SU-DHL-6 (cell line): Measurements from ENCODE around the gene COG5.

Source experiments
- H2AFZ ChIP-seq: fragments of 200-600 bp; sonication (generic); 2 replicates; pipeline ENCODE4 v1.6.1; 2014; ENCODE audit warnings: low read depth, mild to moderate bottlenecking, moderate library complexity, mixed read lengths, antibody characterized with exemption, low read length; ENCODE audit not compliant: severe bottlenecking
- H3F3A ChIP-seq: fragments of 200-600 bp; shearing (Covaris generic); 2 replicates; pipeline ENCODE4 v1.6.0; 2016; ENCODE audit warnings: antibody characterized with exemption, mild to moderate bottlenecking; ENCODE audit not compliant: insufficient read depth
- H3K27ac ChIP-seq: fragments of 200-600 bp; sonication (generic); 2 replicates; pipeline ENCODE4 v1.5.1; 2016; ENCODE audit warnings: low read depth, mild to moderate bottlenecking, low read length, moderate library complexity, mixed read lengths
- H3K27me3 ChIP-seq: fragments of 200-600 bp; sonication (generic), shearing (Covaris generic); 2 replicates; pipeline ENCODE4 v1.6.0; 2014; ENCODE audit warnings: mild to moderate bottlenecking, low read length
- H3K36me3 ChIP-seq: fragments of 200-600 bp; sonication (generic); 2 replicates; pipeline ENCODE4 v1.6.1; 2014; ENCODE audit warnings: mild to moderate bottlenecking, low read length, mixed read lengths
- H3K4me2 ChIP-seq: fragments of 300-600, 200-600 bp; shearing (Covaris generic), sonication (generic); 2 replicates; pipeline ENCODE4 v1.6.0; 2014; ENCODE audit warnings: low read length, low read depth, mild to moderate bottlenecking; ENCODE audit not compliant: poor library complexity, severe bottlenecking
- H3K4me3 ChIP-seq: fragments of 200-600 bp; sonication (generic); 2 replicates; pipeline ENCODE4 v1.5.1; 2014; ENCODE audit warnings: antibody characterized with exemption, low read length, mild to moderate bottlenecking, mixed read lengths; ENCODE audit not compliant: insufficient read depth, poor library complexity, severe bottlenecking
- H3K79me2 ChIP-seq: fragments of 200-600 bp; sonication (generic); 2 replicates; pipeline ENCODE4 v1.6.1; 2014; ENCODE audit warnings: mild to moderate bottlenecking, low read length, moderate library complexity; ENCODE audit not compliant: insufficient read depth
- H3K9ac ChIP-seq: fragments of 200-600 bp; sonication (generic); 2 replicates; pipeline ENCODE4 v1.7.0; 2014; ENCODE audit warnings: mild to moderate bottlenecking, low read length
- H3K9me2 ChIP-seq: fragments of 200-600 bp; sonication (generic); replicated peaks from 2 replicates; pipeline ENCODE4 v1.6.1; 2014; ENCODE audit warnings: low read length; ENCODE audit not compliant: insufficient read depth
- H3K9me3 ChIP-seq: fragments of 200-600 bp; sonication (generic); 2 replicates; pipeline ENCODE4 v1.6.1; 2014; ENCODE audit warnings: low read length, mixed read lengths; ENCODE audit not compliant: insufficient read depth
- H4K20me1 ChIP-seq: fragments of 200-600 bp; sonication (generic); 2 replicates; pipeline ENCODE4 v1.6.1; 2014; ENCODE audit warnings: low read depth, mild to moderate bottlenecking, antibody characterized with exemption, low read length, moderate library complexity, mixed read lengths
- EZH2phosphoT487 ChIP-seq: fragments of 200-600 bp; sonication (generic), shearing (Covaris generic); conservative IDR thresholded peaks from 2 replicates; pipeline ENCODE4 v1.6.1; 2018; ENCODE audit warnings: mild to moderate bottlenecking, antibody characterized with exemption, low read length, moderate library complexity, mixed read lengths
- TF ChIP-seq, protein P1 (sequence below): fragments of 200-600 bp; sonication (generic); IDR thresholded peaks from one replicate; pipeline ENCODE4 v1.5.1; 2017; ENCODE audit warnings: antibody characterized with exemption, mild to moderate bottlenecking, low read length, moderate library complexity; ENCODE audit not compliant: insufficient read depth, poor library complexity, severe bottlenecking

The COG5 gene

DNA sequence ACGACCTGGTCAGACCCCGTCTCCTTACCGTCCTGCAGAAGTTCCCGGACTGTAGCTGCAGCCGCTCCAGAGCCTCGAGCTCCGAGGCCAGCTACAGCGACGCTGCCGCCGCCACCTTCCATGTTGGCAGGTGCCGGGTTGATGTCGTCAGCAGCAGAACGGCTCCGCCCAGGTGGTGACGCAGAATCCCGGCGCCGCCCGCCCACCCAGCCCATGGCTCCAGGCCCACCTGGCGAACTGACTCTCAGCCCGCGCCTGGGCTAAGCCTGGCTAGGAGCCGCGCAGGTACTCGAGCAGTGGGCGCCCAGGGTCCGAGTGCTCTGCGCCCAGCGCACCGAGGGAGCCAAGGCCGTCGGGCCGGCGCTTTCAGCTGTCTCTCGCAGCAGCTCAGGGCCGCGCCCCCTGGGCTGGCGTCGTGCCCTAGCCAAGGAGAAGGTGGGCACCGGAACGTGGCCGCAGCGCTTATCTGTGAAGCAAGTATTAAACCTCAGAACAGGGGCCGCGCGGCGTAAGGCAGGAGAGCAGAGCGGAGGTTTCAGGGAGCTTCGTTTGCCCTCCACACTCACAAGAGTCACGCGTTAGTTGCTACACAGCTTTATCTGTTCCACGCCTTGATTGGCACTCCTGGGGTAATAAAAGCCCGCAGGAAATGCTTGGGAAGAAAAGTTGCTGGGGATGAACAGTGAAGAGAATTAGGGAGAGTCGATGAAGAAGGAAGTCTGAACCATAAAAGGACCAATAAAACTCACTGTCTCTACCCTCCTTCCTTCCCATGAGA lies at the start of gene COG5, which contains the start of gene DUS4L:
COG5 (minus strand) TSS at position 146 of the 778 bp plus-strand sequence; CDS start at position 122, 24 bp downstream.
DUS4L (plus strand) TSS at position 197 of the 778 bp plus-strand sequence. CDS start 3,100 bp downstream, outside the sequence.
- TF ChIP-seq, protein P1, sequence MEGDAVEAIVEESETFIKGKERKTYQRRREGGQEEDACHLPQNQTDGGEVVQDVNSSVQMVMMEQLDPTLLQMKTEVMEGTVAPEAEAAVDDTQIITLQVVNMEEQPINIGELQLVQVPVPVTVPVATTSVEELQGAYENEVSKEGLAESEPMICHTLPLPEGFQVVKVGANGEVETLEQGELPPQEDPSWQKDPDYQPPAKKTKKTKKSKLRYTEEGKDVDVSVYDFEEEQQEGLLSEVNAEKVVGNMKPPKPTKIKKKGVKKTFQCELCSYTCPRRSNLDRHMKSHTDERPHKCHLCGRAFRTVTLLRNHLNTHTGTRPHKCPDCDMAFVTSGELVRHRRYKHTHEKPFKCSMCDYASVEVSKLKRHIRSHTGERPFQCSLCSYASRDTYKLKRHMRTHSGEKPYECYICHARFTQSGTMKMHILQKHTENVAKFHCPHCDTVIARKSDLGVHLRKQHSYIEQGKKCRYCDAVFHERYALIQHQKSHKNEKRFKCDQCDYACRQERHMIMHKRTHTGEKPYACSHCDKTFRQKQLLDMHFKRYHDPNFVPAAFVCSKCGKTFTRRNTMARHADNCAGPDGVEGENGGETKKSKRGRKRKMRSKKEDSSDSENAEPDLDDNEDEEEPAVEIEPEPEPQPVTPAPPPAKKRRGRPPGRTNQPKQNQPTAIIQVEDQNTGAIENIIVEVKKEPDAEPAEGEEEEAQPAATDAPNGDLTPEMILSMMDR: no peak
- no peak for TF ChIP-seq EZH2phosphoT487
- H3K27ac ChIP-seq: peak within 1 kb of the TSS; percentile 38
- H3K9ac ChIP-seq: peak within 1 kb of the TSS; percentile 81
- H2AFZ ChIP-seq: peak within 1 kb of the TSS; percentile 78
- H3K9me2 ChIP-seq: no peaks in the 10 kb centered on the region
- H3F3A ChIP-seq: no peaks in the 10 kb centered on the region
- H3K4me2 ChIP-seq: peak within 1 kb of the TSS; percentile 77
- H3K79me2 ChIP-seq: peaks cover 42% of the 10 kb centered on the region
- H3K27me3 ChIP-seq: no peaks in the 10 kb centered on the region
- H4K20me1 ChIP-seq: no peaks in the 10 kb centered on the region
- H3K36me3 ChIP-seq: 0 out of 2 replicates have a peak, but pooled peaks cover 4% of the 10 kb centered on the region
- no peaks in the 10 kb centered on the region for H3K9me3 ChIP-seq
- H3K4me3 ChIP-seq: peak within 1 kb of the TSS; percentile 78

DNA sequence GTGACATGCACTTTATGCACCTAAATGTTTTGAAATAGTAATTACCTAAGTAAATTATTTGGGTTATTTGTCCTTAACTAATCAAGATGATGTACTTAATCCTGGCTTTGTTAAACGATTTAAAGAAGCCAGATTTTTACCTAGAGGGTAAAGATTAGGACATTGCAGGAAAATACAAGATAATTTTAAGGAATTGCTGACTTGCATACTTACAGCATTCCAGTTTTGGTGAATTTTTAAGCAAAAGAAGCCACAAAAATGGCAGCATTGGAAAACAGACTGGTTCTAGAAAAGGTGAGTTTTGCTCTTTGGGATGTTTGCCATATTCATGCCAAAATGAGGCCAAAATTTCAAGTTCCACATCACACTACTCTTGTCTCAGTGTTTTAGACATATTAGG lies 49.7 kb upstream of the COG5 start:
- TF ChIP-seq EZH2phosphoT487: no peak
- TF ChIP-seq, protein P1: no peak
- Histone ChIP-seq H3K9me2 (no peaks in the 10 kb centered on the region), H2AFZ (no peak overlapping the region), H3K79me2 (no peaks in the 10 kb centered on the region), H3K27me3 (no peaks in the 10 kb centered on the region), H3K9me3 (no peaks in the 10 kb centered on the region), H3K4me2 (no peak overlapping the region), H3K27ac (no peak overlapping the region), H4K20me1 (no peaks in the 10 kb centered on the region), H3K9ac (no peak overlapping the region), H3F3A (peaks cover 5% of the 10 kb centered on the region; the same call in 1 of the 2 replicates), H3K36me3 (peaks cover 13% of the 10 kb centered on the region; the same call in 1 of the 2 replicates), H3K4me3 (no peak overlapping the region)

DNA sequence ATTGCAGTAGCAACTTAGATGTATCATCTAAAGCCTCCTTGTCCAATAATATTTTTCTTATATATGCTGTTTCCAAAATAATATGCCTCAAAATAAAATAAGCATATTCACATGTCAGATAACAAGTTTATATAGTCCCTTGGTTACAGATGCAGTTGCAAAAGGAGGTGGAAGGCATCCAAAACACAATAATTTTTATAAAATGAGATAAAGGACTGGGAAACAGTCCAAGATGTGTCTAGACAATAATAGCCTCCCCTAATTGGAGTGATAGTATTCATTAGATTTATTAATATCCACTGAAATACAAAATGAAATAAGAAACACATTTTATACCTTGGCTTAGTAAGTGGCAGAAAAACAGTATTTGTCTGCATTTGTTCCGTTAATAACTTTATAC lies 46.6 kb upstream of the COG5 start:
- H3K9me3 ChIP-seq: no peaks in the 10 kb centered on the region
- H3K27me3 ChIP-seq: no peaks in the 10 kb centered on the region
- H3F3A ChIP-seq: no peaks in the 10 kb centered on the region
- H3K36me3 ChIP-seq: peaks cover 11% of the 10 kb centered on the region; the same call in 1 of the 2 replicates
- TF ChIP-seq EZH2phosphoT487: no peak
- TF ChIP-seq, protein P1: no peak
- H2AFZ ChIP-seq: no peak overlapping the region
- H3K27ac ChIP-seq: no peak overlapping the region
- no peaks in the 10 kb centered on the region for H3K9me2 ChIP-seq
- no peak overlapping the region for H3K9ac ChIP-seq
- H3K4me2 ChIP-seq: no peak overlapping the region
- H3K4me3 ChIP-seq: no peak overlapping the region
- no peaks in the 10 kb centered on the region for H4K20me1 ChIP-seq
- no peaks in the 10 kb centered on the region for H3K79me2 ChIP-seq
